Fibroblast of the conjunctiva (primary cell): ENCODE results near the gene GNA12.
"Not testable (repeated sequence)": the region's sequence is repeated elsewhere in the genome, so short reads cannot be mapped to it uniquely, and the experiment has no call there.

Experiments
- DNase-seq: peaks from one replicate; pipeline ENCODE4 v3.0.0-alpha.2; 2010; ENCODE audit warnings: low read depth

The GNA12 gene

DNA sequence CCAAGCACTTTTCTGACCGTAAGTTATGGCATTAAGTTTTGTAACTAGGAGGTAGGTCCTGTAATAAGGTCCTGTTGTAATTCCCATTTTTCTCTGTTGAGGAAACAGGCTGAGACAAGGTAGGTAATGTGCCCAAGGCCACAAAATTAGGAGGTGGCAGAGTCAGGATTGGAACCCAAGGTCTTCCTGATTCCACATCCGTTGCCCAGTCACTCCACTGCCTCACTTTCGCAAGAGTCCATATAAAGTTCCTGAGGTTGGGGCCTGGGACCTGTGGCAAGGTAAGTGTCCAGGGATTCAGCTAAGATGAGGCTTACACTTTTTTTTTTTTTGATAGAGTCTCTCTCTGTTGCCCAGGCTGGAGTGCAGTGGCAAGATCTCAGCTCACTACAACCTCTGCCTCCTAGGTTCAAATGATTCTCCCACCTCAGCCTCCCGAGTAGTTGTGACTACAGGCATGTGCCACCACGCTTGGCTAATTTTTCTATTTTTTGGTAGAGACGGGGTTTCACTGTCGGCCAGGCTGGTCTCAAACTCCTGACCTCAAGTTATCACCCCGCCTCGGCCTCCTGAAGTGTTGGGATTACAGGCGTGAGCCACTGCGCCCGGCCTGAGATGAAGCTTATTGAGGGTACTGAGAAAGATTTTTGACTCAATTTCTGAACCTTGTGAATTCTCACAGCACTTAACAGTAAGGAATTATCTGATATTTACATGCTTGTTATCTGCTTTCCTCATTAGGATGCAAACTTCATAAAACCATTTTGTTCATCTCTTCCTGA, 20.3 kb upstream of the GNA12 start:
- no peak for DNase-seq

DNA sequence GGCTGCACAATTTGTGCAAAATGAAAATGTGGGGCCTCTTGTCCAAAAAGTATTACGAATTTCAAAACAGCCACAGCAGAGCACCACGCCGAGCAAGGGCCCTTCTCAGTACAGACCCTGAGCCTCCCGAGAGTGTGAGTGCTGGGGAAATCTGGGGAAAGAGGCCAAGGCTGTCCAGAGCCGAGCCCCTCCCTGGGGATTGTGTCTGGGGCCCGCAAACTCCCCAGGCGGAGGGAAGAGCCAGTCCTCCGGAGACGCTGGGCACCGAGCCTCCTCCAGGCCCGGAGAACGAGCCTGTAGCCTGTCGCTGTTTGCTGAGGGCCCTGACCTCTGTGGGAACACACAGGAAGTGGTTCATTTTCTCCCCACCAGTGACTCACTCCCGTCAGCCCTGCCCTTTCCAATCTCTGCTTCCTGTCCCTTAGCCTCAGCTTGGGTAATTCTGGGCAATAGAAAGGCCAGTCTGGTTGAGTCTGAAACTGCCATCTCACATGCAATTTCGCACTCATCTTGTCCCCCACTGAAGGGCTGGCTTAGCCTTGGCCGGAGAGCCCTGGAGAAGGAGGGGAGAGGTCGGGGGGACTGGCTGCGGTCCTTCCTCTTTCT, 19.5 kb upstream of the GNA12 start:
- peak; percentile 88 for DNase-seq

DNA sequence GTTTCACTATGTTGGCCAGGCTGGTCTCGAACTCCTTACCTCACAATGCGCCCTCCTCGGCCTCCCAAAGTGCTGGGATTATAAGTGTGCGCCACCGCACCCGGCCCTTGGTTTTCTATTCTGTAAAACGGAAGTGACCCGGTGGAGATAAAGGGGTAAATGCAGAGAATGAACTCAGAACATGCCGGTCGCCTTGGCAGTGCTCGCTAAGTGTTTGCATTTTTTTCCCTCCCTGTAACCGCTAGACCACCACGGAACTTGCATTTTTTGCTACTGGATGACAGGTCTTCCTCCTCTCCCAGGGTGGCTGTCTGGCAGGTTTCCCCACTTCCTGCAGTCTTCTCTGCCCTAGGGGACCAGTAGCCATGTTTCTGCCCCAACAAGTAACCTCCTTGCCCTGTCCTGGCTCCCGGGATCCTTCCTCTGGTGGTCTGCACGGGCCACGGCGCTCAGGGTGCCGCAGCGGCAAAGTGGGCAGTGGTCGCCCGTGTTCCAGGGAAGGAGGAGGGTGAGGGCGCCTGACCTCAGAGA, 18.8 kb upstream of the GNA12 start:
- DNase-seq, result no peak

DNA sequence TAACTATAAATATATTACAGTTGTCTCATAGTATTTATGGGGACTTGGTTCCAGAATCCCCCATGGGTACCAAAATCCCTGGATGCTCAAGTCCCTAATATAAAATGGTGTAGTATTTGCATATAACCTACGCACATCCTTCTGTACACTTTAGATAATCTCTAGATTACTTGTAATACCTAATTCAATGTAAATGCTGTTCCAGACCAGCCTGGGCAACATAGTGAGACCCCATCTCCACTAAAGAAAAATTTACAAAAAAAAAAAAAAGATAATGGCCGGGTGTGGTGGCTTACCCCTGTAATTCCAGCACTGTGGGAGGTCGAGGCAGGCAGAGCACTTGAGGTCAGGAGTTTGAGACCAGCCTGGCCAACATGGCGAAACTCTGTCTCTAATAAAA, 17.4 kb upstream of the GNA12 start:
- no peak for DNase-seq

DNA sequence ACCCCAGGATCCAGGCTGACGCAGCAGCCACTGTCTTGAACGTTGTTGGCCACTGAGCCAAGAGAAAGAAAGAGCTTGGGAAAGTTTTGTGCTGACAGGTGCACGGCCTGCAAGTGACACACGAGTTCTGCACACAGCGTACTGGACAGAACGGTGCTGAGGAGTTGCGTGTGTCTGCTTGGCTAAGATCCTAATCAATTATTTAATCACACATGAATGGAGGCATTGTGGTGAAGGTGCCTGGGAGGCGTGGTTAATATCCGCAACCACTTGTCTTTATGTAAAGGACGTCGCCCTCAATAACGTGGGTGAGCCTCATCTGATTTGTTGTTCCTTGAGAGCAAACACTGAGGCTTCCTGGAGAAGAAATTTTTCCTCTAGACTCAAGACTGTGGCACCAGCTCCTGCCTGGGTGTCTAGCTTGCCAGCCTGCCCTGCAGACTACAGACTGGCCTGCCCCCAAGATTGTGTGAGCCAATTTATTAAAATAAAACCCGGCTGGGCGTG, 16.6 kb upstream of the GNA12 start:
- no peak for DNase-seq

DNA sequence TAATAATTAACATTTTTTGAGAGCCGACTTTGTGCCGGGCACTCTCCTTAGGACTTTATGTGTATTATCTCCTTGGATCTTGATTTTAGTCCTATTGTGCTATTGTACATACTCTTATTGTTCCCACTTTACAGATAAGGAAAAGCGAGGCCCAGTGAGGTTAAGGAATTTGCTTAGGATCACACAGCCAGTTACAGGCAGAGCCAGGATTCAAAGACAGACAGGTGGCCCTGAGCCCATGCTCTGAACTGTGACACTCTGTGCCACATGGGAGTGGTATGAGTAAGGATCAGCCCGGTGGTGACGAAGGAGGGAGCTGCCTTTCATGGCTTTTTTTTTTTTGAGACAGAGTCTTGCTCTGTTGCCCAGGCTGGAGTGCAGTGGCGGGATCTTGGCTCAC, 15.8 kb upstream of the GNA12 start:
- DNase-seq, result no peak

DNA sequence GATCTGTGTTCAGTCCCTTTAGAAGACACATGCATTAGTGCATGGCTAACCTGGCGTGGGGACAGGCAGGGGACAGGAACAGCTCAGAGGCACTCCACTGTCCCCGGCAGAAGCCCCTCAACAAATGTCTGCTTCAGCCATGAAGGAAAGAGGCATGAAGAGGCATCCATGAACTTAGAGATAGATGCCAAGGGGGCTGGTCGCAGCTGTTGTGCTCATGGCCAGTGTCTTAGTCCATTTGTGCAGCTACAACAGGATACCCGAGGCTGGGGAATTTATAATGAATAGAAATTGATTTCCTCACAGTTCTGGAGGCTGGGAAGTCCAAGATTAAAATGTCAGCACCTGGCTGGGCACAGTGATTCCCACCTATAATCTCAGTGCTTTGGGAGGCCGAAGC, 14.5 kb upstream of the GNA12 start:
- DNase-seq, result no peak

DNA sequence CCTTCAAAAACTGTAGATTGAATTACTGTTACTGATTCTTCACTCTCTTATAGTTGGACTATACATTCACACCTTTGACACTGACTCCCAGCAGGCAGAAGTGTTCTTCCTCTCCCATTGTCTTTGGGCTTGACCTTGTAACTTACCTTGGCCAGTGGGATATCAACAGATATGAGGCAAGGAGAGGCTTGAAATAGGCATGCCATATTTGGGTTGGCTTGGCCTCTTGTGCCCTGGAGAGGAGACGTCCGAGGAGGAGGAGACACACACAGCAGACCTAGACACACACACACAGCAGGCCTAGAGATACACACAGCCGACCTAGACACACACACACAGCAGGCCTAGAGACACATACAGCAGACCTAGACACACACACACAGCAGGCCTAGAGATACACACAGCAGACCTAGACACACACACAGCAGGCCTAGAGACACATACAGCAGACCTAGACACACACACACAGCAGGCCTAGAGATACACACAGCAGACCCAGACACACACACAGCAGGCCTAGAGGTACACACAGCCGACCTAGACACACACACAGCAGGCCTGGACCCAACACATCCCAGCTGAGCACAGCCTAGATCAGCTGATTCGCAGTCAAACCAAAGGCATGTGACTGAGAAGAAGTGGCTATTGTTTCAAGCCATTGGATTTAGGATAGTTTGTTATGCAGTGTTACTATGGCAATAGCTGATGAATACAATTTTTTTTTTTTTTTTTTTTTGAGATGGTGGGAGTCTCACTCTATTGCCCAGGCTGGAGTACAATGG, 12.5 kb upstream of the GNA12 start:
- no peak for DNase-seq

DNA sequence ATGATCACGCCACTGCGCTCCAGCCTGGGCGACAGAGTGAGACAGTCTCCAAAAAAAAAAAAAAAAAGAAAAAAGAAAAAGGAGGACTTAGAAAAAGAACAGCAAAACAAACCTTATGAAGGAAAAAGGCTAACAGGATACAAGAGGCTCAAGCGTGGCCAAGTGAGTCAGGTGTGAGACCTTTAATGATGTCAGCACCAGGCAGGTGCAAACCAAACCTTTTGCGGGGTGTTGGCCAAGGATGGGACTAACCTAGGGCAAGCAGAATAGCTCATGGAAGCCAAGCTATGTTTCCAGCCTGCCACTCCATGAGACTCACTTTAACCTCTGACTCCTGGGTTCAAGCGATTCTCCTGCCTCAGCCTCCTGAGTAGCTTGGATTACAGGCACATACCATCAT, 11.3 kb upstream of the GNA12 start:
- DNase-seq, result no peak

DNA sequence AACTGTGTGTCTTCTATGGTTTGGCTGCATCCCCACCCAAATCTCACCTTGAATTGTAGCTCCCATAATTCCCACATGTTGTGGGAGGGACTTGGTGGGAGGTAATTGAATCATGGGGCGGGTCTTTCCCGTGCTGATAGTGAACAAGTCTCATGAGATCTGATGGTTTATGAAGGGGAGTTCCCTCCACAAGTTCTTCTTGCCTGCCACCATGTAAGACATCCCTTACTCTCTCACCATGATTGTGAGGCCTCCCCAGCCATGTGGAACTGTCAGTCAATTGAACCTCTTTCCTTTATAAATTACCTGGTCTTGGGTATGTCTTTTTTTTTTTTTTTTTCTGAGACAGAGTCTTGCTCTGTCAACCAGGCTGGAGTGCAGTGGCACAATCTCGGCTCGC, 9.4 kb upstream of the GNA12 start:
- DNase-seq, result not testable (repeated sequence)

DNA sequence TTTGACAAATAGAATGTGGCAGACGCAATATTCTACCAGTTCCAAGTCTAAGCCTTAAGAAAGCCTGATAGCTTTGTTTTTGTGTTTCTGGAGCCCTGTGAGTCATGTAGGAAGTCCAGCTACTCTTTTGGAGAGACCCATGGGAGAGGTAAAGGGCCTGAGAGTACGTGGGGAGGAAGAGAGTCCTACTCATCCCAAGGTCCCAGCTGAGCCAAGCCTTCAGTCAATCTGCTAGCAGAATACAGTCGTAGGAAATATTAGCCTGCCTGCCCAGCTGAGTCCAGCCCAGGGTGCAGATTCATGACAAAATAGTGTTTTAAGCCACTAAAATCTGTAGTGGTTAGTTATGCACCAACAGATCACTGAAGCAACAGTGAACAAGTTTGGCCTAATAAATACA, 9.0 kb upstream of the GNA12 start:
- DNase-seq, result no peak

DNA sequence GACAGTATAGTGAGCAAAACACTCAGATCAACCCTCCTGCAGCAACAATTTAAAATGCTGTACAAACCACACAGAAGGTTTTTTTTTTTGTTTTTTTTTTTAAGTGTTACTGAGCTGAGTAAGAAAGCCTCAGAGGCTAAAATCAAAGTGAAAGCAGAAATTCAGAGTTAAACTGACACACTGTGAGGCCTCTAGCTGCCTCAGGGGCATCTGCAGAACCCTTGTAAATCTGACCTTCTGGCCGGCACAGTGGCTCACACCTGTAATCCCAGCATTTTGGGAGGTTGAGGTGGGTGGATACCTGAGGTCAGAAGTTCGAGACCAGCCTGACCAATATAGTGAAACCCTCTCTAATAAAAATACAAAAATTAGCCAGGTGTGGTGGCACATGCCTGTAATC, 7.4 kb upstream of the GNA12 start:
- DNase-seq, result no peak

DNA sequence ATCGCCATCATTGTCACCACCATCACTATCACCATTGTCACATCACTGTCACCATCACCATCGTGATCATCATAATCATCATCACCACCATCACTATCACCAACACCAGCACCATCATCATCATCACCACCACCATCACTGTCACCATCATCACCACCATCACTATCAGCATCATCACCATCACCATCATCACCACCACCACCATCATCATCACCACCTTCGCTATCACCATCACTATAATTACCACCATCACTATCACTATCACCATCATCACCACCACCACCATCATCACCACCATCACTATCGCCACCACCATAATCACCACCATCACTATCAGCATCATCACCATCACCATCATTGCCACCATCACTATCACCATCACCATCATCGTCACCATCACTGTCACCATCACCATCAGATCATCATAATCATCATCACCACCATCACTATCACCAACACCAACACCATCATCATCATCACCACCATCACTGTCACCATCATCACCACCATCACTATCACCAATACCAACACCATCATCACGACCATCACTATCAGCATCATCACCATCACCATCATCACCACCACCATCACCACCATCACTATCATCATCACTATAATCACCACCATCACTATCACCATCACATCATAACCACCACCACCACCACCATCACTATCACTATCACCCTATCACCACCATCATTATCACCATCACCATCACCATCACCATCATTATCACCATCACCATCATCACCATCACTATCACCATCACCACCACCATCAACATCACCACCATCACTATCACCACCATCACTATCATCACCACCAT, 6.0 kb upstream of the GNA12 start:
- DNase-seq, result no peak

DNA sequence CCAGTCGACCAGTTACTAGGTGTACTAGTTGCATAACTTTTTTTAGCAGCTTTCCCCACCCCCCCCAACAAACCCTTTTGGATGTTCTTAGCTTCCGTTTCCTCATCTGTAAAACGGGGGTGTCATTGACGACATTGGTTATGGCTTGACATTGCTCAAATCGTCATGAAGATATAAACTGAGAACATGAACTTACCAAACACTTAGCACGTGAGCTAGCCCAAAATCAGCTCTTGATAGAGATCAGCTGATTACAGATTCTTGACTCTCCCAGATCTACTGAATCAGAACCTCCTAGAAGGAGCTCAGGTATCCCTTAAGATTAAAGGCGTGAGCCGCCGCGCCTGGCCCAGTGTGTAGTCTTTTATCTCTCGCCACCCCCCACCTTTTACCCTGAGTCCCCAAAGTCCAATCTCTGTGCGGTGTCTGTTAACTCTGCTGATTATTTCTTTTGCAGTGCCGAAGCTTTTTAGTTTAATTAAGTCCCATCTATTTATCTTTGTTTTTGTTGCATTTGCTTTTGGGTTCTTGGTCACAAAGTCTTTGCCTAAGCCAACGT, 1.0 kb upstream of the GNA12 start:
- DNase-seq, result no peak

DNA sequence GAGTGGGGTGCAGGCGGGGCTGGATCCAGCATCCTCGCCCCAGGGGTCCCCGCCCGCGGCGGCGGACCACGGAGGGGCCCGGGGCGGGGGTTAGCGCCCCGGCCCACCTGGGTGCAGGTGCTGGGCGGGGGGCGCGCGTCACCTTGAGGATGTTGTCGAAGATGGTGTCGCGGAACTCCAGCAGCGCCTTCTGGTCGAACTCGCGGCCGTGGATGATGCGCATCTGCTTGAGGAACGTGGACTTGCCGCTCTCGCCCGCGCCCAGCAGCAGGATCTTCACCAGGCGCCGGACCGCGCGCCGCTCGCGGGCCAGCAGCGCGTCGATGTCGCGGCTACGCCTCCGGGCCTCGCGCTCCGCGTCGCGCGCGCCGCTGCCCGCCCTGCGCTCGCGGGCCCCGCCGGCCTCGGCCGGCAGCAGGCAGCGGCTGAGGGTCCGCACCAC, 376 bp downstream of the GNA12 start:
- DNase-seq, result no peak

DNA sequence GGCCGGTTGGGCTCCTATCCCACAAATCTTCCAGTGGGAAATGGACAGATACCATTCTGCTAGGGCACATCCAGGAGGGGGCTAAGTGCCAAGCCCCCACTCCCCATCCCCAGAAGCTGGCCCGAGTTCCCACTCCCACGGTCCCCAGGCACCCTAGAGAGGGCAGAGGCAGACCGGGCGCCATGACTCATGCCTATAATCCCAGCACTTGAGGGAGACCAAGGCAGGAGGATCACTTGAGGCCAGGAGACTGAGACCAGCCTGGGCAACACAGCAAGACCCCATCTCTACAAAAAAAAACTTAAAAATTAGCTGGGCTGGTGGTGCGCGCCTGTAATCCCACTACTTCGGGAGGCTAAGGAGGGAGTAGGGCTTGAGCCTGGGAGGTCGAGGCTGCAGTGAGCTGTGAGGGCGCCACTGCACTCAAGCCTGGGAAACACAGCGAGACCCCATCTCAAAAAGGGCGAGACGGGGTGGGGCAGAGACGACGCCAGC, 870 bp downstream of the GNA12 start:
- DNase-seq, result no peak

DNA sequence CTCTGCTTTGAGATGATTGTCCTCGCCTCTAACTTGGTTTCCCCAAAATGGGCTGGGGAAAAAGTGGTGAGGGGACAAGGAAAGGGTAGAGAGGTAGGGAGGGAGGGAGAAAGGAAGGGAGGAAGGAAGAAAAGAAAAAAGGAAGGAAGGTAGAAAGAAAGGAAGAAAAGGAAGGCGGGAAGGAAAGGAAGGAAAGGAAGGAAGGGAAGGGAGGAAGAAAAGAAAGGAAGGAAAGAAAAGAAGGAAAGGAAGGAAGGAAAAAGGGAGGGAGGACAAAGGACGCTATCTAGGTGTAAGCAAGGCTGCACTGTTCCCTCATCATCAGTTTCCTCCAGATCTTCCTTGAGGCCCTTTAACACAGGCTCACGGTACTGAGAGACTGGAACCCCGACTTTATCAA, 2.2 kb downstream of the GNA12 start:
- DNase-seq, result no peak

DNA sequence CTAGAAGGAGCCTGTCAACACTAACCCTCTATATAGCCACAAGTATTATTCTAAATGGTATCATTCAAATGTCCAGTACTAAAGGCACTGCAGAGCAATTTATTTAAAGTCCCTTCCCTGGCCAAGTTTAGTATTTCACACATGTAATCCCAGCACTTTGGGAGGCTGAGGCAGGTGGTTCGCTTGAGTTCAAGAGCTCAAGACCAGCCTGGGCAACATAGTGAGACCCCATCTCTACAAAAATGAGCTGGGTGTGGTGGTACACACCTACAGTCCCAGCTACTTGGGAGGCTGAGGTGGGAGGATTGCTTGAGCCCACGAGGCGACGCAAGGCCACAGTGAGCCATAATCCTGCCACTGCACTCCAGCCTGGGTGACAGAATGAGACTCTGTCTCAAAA, 3.6 kb downstream of the GNA12 start:
- DNase-seq, result no peak

DNA sequence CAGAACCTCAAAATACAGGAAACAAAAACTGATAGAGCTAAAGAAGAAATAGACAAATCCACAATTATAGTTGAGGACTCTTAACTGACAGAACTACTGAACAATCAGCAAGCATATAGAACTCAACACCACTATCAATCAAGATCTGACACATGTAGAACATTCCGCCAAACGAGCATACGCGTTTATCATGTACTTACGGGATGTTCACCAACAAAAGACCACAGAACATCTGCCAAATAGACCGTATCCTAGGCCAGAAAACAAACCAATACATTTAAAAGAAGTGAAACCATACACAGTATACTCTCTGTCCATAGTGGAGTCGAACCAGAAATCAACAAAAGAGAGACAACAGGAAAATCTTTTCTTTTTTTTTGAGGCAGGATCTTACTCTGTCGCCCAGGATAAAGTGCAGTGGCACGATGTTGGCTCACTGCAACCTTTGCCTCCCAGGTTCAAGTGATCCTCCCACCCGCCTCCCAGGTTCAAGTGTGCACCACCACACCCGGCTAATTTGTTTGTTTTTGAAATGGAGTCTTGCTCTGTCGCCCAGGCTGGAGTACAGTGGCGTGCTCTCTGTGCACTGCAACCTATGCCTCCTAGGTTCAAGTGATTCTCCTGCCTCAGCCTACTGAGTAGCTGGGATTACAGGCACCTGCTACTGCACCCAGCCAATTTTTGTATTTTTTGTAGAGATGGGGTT, 5.1 kb downstream of the GNA12 start:
- no peak for DNase-seq

DNA sequence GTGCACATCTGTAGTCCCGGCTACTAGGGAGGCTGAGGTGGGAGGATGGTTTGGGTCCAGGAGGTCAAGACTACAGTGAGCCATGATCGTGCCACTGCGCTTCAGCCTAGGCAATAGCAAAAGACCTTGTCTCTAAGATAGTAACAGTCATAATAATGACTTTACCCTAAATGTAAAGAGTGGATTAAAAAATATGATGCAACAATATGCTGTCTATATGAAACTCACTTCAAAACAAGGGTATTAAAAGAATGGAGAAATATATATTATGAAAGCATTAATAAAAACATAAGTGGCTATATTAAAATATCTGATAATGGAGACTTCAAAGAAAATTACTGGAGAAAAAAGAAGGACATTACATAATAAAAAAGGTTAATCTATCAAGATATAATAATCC, 5.7 kb downstream of the GNA12 start:
- DNase-seq, result no peak

DNA sequence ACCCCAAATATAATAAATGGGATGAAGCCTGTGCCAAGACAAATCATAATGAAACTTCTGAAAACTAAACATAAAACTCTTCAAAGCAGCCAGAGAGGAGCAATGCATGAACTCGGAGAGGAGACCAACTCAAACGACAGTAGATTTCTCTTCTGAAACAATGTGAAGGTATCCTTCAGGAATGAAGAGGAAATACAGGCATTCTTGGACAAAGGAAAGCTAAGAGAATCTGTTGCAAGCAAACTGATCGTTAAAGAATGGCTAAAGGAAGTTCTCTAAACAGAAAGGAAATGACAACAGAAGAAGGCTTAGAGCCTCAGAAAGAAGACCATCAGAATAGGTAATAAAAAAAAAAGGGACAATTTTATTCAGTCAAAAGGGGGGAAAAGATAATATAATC, 6.6 kb downstream of the GNA12 start:
- DNase-seq, result no peak
